Omental fat pad (tissue), 4 donors: ENCODE data around the gene CWF19L1. TPM values are rescaled to one million over a fixed set of nuclear protein-coding genes. Genes with fewer than 3 reads are reported as not detected.
A peak's percentile ranks its signal among the peaks of the same experiment; 100 is the strongest.

Experiments used
- ATAC-seq: fragments of 150-250 bp; one replicate; pipeline ENCODE4 v1.9.1; 2016; ENCODE audit warnings: mild to moderate bottlenecking, moderate library complexity; ENCODE audit not compliant: low FRiP score
- DNase-seq: peaks from one replicate; pipeline ENCODE4 v3.0.0-alpha.2; 2019; ENCODE audit warnings: low spot score
- total RNA-seq, 4 donors: library from RNA; depleted of rRNA; stranded (reverse); fragments of >200 nt; gene quantifications; one replicate each; pipeline ENCODE4 v1.1.0, GENCODE V29; 2016
- TF ChIP-seq, protein P1 (sequence below), 3 donors: fragments of 450-650 bp; IDR thresholded peaks; one replicate each; pipeline ENCODE4 v1.5.1; 2016 to 2017; ENCODE audit warnings: antibody characterized with exemption in 3 of 3, mild to moderate bottlenecking in 3 of 3, moderate library complexity in 2 of 3

The CWF19L1 gene
- total RNA-seq, 4 donors from 2014 or later: 14.4 to 24.9 (median 16.6) TPM

DNA sequence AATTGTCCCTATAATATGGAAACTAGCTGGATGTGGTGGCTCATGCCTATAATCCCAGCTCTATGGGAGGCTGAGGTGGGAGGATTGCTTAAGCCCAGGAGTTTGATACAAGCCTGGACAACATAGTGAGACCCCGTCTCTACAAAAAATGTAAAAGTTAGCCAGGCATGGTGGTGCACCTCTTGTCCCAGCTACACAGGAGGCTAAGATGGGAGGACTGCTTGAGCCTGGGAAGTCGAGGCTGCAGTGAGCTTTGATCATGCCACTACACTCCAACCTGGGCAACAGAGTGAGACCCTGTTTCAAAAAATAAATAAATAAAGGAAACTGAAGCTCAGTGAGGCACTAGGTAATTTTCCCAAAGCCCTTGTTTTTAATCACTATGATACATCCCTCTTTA lies 65.9 kb downstream of the CWF19L1 start:
- DNase-seq: no peak
- ATAC-seq: no peak
- TF ChIP-seq, protein P1, sequence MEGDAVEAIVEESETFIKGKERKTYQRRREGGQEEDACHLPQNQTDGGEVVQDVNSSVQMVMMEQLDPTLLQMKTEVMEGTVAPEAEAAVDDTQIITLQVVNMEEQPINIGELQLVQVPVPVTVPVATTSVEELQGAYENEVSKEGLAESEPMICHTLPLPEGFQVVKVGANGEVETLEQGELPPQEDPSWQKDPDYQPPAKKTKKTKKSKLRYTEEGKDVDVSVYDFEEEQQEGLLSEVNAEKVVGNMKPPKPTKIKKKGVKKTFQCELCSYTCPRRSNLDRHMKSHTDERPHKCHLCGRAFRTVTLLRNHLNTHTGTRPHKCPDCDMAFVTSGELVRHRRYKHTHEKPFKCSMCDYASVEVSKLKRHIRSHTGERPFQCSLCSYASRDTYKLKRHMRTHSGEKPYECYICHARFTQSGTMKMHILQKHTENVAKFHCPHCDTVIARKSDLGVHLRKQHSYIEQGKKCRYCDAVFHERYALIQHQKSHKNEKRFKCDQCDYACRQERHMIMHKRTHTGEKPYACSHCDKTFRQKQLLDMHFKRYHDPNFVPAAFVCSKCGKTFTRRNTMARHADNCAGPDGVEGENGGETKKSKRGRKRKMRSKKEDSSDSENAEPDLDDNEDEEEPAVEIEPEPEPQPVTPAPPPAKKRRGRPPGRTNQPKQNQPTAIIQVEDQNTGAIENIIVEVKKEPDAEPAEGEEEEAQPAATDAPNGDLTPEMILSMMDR (IDR thresholded peaks at IDR 0.05): no peak

DNA sequence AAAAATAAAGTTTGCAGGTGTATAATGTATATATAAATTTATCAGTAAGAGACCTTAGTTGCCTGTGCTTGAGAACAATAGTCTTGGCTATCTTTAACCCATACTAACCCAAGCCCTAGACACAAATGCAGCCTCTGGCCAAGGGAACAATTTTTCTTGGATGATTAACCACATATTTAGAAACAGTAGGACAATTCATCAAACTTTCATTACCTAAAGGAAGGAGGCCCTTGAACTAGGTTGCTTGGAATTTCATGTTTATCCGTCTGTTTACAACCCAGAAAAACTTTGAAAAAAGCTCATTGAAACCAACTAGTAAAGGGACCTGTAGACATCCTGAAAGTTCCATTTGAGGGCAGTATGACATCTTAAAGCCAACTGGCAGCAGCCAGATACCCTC lies 72.7 kb downstream of the CWF19L1 start:
- no peak for DNase-seq
- no peak for ATAC-seq
- TF ChIP-seq, protein P1 (IDR thresholded peaks at IDR 0.05): no peak

DNA sequence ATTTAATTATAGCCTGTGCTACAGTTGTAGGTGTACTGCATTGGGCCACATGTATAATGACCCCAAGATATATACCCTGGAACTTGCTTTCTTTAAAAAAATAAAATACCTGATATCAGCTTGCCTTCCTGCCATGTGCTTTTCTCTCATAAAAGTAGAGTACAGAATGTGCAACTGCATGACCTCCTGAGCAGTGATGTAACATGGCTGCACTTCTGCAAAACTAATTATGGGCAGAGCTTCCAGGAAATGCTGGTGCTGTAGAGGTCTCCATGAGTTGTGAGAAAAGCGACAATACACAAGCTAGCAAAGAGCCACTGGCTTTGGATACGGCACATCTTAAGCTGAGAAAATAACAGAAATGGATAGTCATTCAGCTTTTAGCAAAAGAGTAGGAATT lies 75.1 kb downstream of the CWF19L1 start:
- TF ChIP-seq, protein P1 (IDR thresholded peaks at IDR 0.05): no peak
- DNase-seq: no peak
- no peak for ATAC-seq

DNA sequence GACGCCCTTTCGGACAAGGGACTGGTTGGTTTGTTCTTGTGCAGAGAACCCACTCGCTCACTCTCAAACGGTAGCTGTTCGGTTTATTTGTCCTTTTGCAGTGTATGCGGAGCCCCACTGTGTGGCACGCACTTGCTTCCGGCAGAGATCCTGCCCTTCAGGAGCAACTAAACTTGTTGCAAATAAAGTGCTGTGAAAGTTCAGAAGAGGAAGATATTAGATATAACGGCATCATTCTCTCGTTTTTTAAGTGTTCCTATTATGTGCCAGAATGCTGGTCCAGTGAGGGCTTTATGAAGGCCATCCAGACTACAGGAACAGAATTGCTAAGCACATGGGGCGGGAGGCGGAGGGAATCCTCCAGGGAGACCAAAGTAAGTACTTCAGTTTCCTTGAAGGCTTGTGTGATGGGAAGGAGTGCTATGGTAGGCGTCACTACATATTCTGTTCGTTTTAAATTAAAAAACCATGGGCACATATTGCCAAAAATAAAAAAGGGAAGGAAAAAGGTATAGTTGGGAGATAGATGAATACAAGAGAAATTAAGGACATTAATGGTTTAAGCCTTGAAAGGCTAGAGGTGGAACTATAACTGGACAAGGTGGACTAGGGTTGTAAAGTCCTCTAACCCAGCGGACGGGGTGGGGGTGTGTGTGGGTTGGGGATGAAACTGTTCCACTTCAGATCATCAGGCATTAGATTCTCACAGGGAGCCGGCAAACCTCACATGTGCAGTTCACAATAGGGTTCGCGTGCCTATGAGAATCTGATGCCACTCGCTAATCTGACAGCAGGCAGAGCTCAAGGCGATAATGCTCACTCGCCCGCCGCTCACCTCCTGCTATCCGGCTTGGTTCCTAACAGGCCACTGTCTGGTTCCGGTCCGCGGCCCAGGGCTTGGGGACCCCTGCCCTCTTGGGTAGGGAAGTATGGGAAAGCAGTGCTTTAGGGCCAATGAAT lies 80.9 kb downstream of the CWF19L1 start:
- TF ChIP-seq, protein P1 (IDR thresholded peaks at IDR 0.05): no peak
- DNase-seq (peak; percentile 32), ATAC-seq (peak; percentile 50)

DNA sequence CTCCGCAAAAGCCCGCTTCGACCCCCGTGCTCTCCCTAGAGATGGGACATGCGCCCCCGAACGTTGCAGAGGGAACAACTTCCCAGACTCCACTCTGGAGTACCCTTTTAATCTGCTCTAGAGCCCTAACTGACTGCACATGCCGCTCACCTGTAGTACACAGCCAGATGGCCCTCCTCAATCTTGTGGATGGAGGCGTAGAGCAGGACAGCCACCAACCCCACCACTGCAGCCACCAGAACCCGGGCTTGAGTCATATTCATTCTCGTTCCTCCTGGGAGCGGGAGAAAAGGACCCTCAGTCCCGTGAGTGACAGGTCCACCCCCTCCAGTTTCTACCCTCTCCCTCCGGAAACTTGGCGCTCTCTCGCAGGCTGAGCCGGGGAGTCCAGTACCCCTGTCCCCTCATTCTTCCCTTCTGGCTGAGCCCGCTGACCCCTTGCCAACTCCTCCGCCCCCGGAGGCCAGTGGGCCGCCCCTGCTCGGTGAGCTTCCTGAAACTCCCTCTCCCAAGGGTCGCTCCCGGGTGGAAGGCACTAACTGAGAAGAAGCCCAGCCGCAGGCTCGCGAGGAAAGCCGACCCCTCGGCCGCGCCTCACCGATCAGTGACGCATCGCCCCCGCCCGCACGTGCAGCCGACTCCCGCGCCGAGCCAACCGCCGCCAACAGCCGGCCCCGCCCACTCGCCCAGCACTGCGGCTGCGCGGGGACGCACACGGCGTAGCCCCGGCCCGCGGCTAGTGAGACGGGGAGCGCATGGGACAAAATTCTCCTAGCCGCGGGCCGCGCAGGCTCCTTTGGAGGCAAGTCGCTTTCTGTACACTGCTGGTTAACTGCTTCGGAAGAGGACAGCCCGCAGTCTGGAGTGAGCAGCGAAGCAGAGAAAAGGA lies 81.8 kb downstream of the CWF19L1 start, which contains the start of gene ERLIN1:
TSS of gene ERLIN1 (minus strand) at position 666 of the 889 bp plus-strand sequence. CDS start at position 263, 403 bp downstream.
- DNase-seq (peak; percentile 85), ATAC-seq (peak; percentile 97)
- TF ChIP-seq, protein P1 (IDR thresholded peaks at IDR 0.05): no peak

DNA sequence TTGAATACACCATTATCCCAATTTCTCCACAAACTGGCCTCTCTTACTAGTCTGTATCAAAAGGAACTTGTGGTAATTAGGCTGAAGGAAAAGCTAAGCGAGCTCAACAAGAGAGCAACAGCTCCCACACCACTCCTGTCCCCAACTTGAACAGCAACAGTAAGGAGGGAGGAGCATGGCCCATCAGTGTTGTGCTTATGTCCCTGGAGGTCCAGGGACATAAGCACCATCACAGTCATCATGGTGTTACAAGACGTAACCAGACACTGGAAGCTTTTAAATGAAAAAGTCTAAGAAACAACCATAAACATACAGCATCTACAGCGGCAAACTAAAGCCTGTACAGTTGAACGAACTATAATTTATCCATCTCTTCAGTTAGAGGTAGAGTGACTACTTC lies 82.6 kb downstream of the CWF19L1 start:
- TF ChIP-seq, protein P1 (IDR thresholded peaks at IDR 0.05): no peak
- DNase-seq: no peak
- no peak for ATAC-seq
